Mammary epithelial cell (primary cell): ENCODE results near the gene FRRS1.

Source experiments
- CTCF ChIP-seq, 2 donors: IDR thresholded peaks in 1 of 2; conservative IDR thresholded peaks in 1 of 2; 2 replicates each; pipeline ENCODE4 v1.5.1; 2011 to 2012; ENCODE audit warnings: inconsistent platforms in 2 of 2, low read length in 2 of 2, mild to moderate bottlenecking in 2 of 2, control low read depth in 1 of 2, low read depth in 1 of 2; ENCODE audit not compliant: insufficient read depth in 1 of 2; ENCODE audit errors: extremely low read depth in 1 of 2
- EZH2 ChIP-seq: IDR thresholded peaks from 2 replicates; pipeline ENCODE4 v1.6.1; 2012; ENCODE audit warnings: low read length, inconsistent platforms, borderline replicate concordance

GRCh38 chr1:99696616-99697015 is 69.8 kb downstream of the FRRS1 start:
- TF ChIP-seq CTCF (conservative IDR thresholded peaks at IDR 0.05 in 1 of 2, IDR thresholded peaks at IDR 0.05 in 1 of 2; ENCODE audit: extremely low read depth in 1 of 2, insufficient read depth in 1 of 2, low read depth in 1 of 2, low read length in 2 of 2) (no peak), EZH2 (no peak)
